Activated CD4-positive, alpha-beta T cell treated with anti-CD3 and anti-CD28 coated beads, Interleukin-2, amount 50 U/mL, for 48 hours (primary cell): ENCODE measurements around the gene PSMC3.

Experiments used
- DNase-seq, 2 experiments: peaks; one replicate each; pipeline ENCODE4 v3.0.0-alpha.2; 2020

The PSMC3 gene

GRCh38 chr11:47442514-47442913 lies 16.3 kb upstream of the PSMC3 start:
- DNase-seq, result no peak

- DNase-seq, result no peak
These were observed 15.2 kb upstream of the PSMC3 start for GRCh38 chr11:47441421-47441820.

GRCh38 chr11:47440054-47440476 lies 13.8 kb upstream of the PSMC3 start:
- DNase-seq, result no peak

- no peak for DNase-seq
These were observed 12.5 kb upstream of the PSMC3 start for GRCh38 chr11:47438721-47439120.

- no peak for DNase-seq
These were observed 11.6 kb upstream of the PSMC3 start for GRCh38 chr11:47437746-47438418.

- DNase-seq, result no peak
These were observed 11.0 kb upstream of the PSMC3 start for GRCh38 chr11:47437218-47437745.

- DNase-seq, result no peak
These were observed 10.5 kb upstream of the PSMC3 start for GRCh38 chr11:47436726-47437125.

GRCh38 chr11:47435687-47436086 lies 9.4 kb upstream of the PSMC3 start:
- no peak for DNase-seq

GRCh38 chr11:47434011-47434786 lies 8.0 kb upstream of the PSMC3 start:
- no peak for DNase-seq

- DNase-seq, result no peak
These were observed 6.9 kb upstream of the PSMC3 start for GRCh38 chr11:47433157-47433556.

- no peak for DNase-seq
These were observed 5.3 kb upstream of the PSMC3 start for GRCh38 chr11:47431356-47432083.

GRCh38 chr11:47430524-47430923 lies 4.3 kb upstream of the PSMC3 start:
- DNase-seq, result no peak

GRCh38 chr11:47425611-47426010 lies 628 bp downstream of the PSMC3 start:
- no peak for DNase-seq

- no peak for DNase-seq
These were observed 7.6 kb downstream of the PSMC3 start for GRCh38 chr11:47418454-47419259.

- no peak for DNase-seq
These were observed 8.5 kb downstream of the PSMC3 start for GRCh38 chr11:47417712-47418111.

- no peak for DNase-seq
These were observed 10.2 kb downstream of the PSMC3 start for GRCh38 chr11:47415949-47416472.

GRCh38 chr11:47415091-47415854 lies 11.0 kb downstream of the PSMC3 start:
- no peak for DNase-seq

GRCh38 chr11:47414685-47415070 lies 11.6 kb downstream of the PSMC3 start:
- no peak for DNase-seq

GRCh38 chr11:47413908-47414684 lies 12.1 kb downstream of the PSMC3 start:
- no peak for DNase-seq

- DNase-seq, result no peak
These were observed 12.9 kb downstream of the PSMC3 start for GRCh38 chr11:47413351-47413750.
